HEK293 (cell line): ENCODE data around the gene EYA2.
A peak's percentile ranks its signal among the peaks of the same experiment; 100 is the strongest.

Experiments
- CTCF ChIA-PET: fragments of 350-600 bp; formaldehyde crosslinking; extraction: SDS; loops from one replicate; lab custom pipeline; 2021; ENCODE audit warnings: antibody characterized with exemption; lab: Yijun Ruan, JAX
- POLR2A ChIA-PET: fragments of 300-600 bp; formaldehyde crosslinking; extraction: SDS; loops from one replicate; lab custom pipeline; 2020; ENCODE audit warnings: antibody characterized with exemption, inconsistent platforms; lab: Yijun Ruan, JAX
- H3K27ac ChIP-seq: fragments of 200-500 bp; sonication (Bioruptor generic); 2 replicates; pipeline ENCODE4 v1.5.1; 2014; ENCODE audit warnings: low read depth, low read length, control low read depth, inconsistent platforms; ENCODE audit errors: extremely low read depth
- H3K36me3 ChIP-seq, 2 experiments: fragments of 200-500 bp in 1 of 2; sonication (Bioruptor generic) in 1 of 2; 1 replicate in 1 of 2; 2 replicates in 1 of 2; pipeline ENCODE4 v1.5.1; 2014 to 2017; ENCODE audit warnings: inconsistent platforms in 2 of 2, low read length in 2 of 2; ENCODE audit not compliant: control insufficient read depth in 2 of 2, insufficient read depth in 1 of 2
- H3K4me1 ChIP-seq: fragments of 200-500 bp; sonication (Bioruptor generic); 2 replicates; pipeline ENCODE4 v1.5.1; 2014; ENCODE audit warnings: mild to moderate bottlenecking, low read length, inconsistent platforms; ENCODE audit not compliant: control insufficient read depth, insufficient read depth
- H3K4me3 ChIP-seq: 2 replicates; pipeline ENCODE4 v1.5.1; 2011; ENCODE audit warnings: low read depth, mild to moderate bottlenecking, control low read depth, low read length, moderate library complexity
- H3K9me3 ChIP-seq: fragments of 200-500 bp; sonication (Bioruptor generic); 2 replicates; pipeline ENCODE4 v1.5.1; 2014; ENCODE audit warnings: low read depth, low read length, inconsistent platforms; ENCODE audit not compliant: control insufficient read depth, insufficient read depth
- GLIS2 ChIP-seq: fragments of 450-650 bp; formaldehyde crosslinking; IDR thresholded peaks from 2 replicates; pipeline ENCODE4 v1.5.1; 2016; ENCODE audit warnings: missing biosample characterization, missing genetic modification characterization
- KLF1 ChIP-seq: fragments of 450-650 bp; formaldehyde crosslinking; IDR thresholded peaks from 2 replicates; pipeline ENCODE4 v1.5.1; 2016; ENCODE audit warnings: missing biosample characterization, missing genetic modification characterization
- TCF7L2 ChIP-seq: IDR thresholded peaks from 2 replicates; pipeline ENCODE4 v1.6.1; 2011; ENCODE audit warnings: low read depth, mild to moderate bottlenecking, inconsistent platforms, low read length, moderate library complexity, borderline replicate concordance
- ZNF175 ChIP-seq: fragments of 450-650 bp; formaldehyde crosslinking; IDR thresholded peaks from 2 replicates; pipeline ENCODE4 v1.5.1; 2016; ENCODE audit warnings: missing biosample characterization, missing genetic modification characterization
- ZNF2 ChIP-seq: fragments of 450-650 bp; formaldehyde crosslinking; IDR thresholded peaks from 2 replicates; pipeline ENCODE4 v1.5.1; 2016; ENCODE audit warnings: missing biosample characterization, missing genetic modification characterization
- ZNF211 ChIP-seq: fragments of 450-650 bp; formaldehyde crosslinking; IDR thresholded peaks from 2 replicates; pipeline ENCODE4 v1.5.1; 2016; ENCODE audit warnings: low read depth, missing biosample characterization, missing genetic modification characterization
- ZNF214 ChIP-seq: fragments of 450-650 bp; formaldehyde crosslinking; IDR thresholded peaks from 2 replicates; pipeline ENCODE4 v1.5.1; 2017; ENCODE audit warnings: missing biosample characterization, mild to moderate bottlenecking, missing genetic modification characterization, borderline replicate concordance
- ZNF311 ChIP-seq: fragments of 450-650 bp; formaldehyde crosslinking; IDR thresholded peaks from 2 replicates; pipeline ENCODE4 v1.5.1; 2017; ENCODE audit warnings: missing biosample characterization, missing genetic modification characterization, borderline replicate concordance
- ZNF354C ChIP-seq: fragments of 450-650 bp; formaldehyde crosslinking; IDR thresholded peaks from 2 replicates; pipeline ENCODE4 v1.5.1; 2016; ENCODE audit warnings: missing biosample characterization, missing genetic modification characterization, low read depth, borderline replicate concordance
- ZNF37A ChIP-seq: fragments of 450-650 bp; IDR thresholded peaks from 2 replicates; pipeline ENCODE4 v1.5.1; 2018; ENCODE audit warnings: missing biosample characterization, missing genetic modification characterization
- ZNF398 ChIP-seq: fragments of 450-650 bp; formaldehyde crosslinking; IDR thresholded peaks from 2 replicates; pipeline ENCODE4 v1.5.1; 2017; ENCODE audit warnings: missing biosample characterization, missing genetic modification characterization
- ZNF426 ChIP-seq: fragments of 450-650 bp; formaldehyde crosslinking; IDR thresholded peaks from 2 replicates; pipeline ENCODE4 v1.5.1; 2017; ENCODE audit warnings: missing biosample characterization, missing genetic modification characterization, mild to moderate bottlenecking, inconsistent platforms, moderate library complexity
- ZNF548 ChIP-seq: fragments of 450-650 bp; formaldehyde crosslinking; IDR thresholded peaks from 2 replicates; pipeline ENCODE4 v1.5.1; 2016; ENCODE audit warnings: missing biosample characterization, missing genetic modification characterization
- ZNF600 ChIP-seq: fragments of 450-650 bp; formaldehyde crosslinking; IDR thresholded peaks from 2 replicates; pipeline ENCODE4 v1.5.1; 2016; ENCODE audit warnings: missing biosample characterization, missing genetic modification characterization
- ZNF654 ChIP-seq: fragments of 450-650 bp; formaldehyde crosslinking; IDR thresholded peaks from 2 replicates; pipeline ENCODE4 v1.5.1; 2016; ENCODE audit warnings: low read depth, missing biosample characterization, missing genetic modification characterization
- ZNF776 ChIP-seq: fragments of 450-650 bp; formaldehyde crosslinking; IDR thresholded peaks from 2 replicates; pipeline ENCODE4 v1.5.0; 2017; ENCODE audit warnings: missing biosample characterization, missing genetic modification characterization, borderline replicate concordance
- ZSCAN5A ChIP-seq: fragments of 450-650 bp; formaldehyde crosslinking; IDR thresholded peaks from 2 replicates; pipeline ENCODE4 v1.5.1; 2016; ENCODE audit warnings: missing biosample characterization, missing genetic modification characterization
- ZXDB ChIP-seq: fragments of 450-650 bp; formaldehyde crosslinking; IDR thresholded peaks from 2 replicates; pipeline ENCODE4 v1.5.1; 2016; ENCODE audit warnings: missing biosample characterization, missing genetic modification characterization
- TF ChIP-seq, protein P1 (sequence below): fragments of 450-650 bp; formaldehyde crosslinking; IDR thresholded peaks from 2 replicates; pipeline ENCODE4 v1.5.1; 2016; ENCODE audit warnings: missing biosample characterization, missing genetic modification characterization
- TF ChIP-seq, protein P2 (sequence below): fragments of 450-650 bp; formaldehyde crosslinking; IDR thresholded peaks from 2 replicates; pipeline ENCODE4 v1.5.1; 2017; ENCODE audit warnings: missing biosample characterization, missing genetic modification characterization

Gene EYA2

GRCh38 chr20:47221036-47221625 lies 326.5 kb downstream of the EYA2 start:
- Histone ChIP-seq H3K4me1 (no peaks in the 10 kb centered on the region), H3K36me3 (peaks cover 17 to 77% of the 10 kb centered on the region in 2 experiments), H3K9me3 (no peaks in the 10 kb centered on the region), H3K27ac (no peak overlapping the region), H3K4me3 (no peak overlapping the region)
- CTCF ChIA-PET: interaction anchor here (0.7 to 2.9 kb wide), 4 partner anchors 50 to 394 kb away, joined by 3 to 13 read pairs (median 4); no protein-coding TSS in a partner anchor
- TF ChIP-seq ZNF398 (tag by site-specific recombination): no peak
- TF ChIP-seq, protein P1, sequence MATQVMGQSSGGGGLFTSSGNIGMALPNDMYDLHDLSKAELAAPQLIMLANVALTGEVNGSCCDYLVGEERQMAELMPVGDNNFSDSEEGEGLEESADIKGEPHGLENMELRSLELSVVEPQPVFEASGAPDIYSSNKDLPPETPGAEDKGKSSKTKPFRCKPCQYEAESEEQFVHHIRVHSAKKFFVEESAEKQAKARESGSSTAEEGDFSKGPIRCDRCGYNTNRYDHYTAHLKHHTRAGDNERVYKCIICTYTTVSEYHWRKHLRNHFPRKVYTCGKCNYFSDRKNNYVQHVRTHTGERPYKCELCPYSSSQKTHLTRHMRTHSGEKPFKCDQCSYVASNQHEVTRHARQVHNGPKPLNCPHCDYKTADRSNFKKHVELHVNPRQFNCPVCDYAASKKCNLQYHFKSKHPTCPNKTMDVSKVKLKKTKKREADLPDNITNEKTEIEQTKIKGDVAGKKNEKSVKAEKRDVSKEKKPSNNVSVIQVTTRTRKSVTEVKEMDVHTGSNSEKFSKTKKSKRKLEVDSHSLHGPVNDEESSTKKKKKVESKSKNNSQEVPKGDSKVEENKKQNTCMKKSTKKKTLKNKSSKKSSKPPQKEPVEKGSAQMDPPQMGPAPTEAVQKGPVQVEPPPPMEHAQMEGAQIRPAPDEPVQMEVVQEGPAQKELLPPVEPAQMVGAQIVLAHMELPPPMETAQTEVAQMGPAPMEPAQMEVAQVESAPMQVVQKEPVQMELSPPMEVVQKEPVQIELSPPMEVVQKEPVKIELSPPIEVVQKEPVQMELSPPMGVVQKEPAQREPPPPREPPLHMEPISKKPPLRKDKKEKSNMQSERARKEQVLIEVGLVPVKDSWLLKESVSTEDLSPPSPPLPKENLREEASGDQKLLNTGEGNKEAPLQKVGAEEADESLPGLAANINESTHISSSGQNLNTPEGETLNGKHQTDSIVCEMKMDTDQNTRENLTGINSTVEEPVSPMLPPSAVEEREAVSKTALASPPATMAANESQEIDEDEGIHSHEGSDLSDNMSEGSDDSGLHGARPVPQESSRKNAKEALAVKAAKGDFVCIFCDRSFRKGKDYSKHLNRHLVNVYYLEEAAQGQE: peak; percentile 46; the same call in 1 of the 2 replicates
- POLR2A ChIA-PET: no interaction called here

DNA sequence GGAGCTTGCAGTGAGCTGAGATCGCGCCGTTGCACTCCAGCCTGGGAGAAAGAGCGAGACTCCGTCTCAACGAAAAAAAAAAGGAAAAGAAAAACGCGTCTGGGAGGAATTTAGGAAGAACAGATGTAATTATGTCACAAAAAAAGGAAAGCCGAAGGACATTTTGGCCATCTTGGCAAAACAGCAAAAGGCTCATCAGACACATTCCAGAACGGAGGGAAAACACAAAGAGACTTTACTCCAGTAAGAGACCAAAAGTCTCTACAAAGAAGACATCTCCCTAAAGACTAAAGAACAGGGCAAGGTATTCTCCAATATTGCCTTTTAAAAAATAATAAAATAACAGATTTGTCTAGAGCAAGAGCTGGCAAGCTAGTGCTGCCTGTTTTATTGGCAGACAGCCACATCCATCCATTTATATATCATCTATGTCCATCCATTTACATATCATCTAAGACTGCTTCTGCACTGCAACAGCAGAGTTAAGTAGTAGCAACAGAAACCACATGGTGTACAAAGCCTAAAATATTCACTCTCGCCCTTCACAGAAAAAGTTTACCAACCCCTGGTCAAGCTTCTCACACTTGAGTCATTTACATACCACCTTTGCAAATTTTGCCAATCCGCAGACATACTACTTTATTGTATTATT lies 328.0 kb downstream of the EYA2 start:
- H3K36me3 ChIP-seq: peaks cover 29 to 82% of the 10 kb centered on the region in 2 experiments
- TF ChIP-seq ZNF211: no peak
- TF ChIP-seq ZNF311: no peak
- no peak for TF ChIP-seq ZNF548 (tag by site-specific recombination)
- TF ChIP-seq ZNF600 (tag by site-specific recombination): peak; percentile 42; the same call in 1 of the 2 replicates
- no peak for TF ChIP-seq ZXDB (tag by site-specific recombination)
- TF ChIP-seq ZNF214 (tag by site-specific recombination): no peak
- TF ChIP-seq TCF7L2: no peak
- TF ChIP-seq ZSCAN5A (tag by site-specific recombination): no peak
- TF ChIP-seq ZNF175 (tag by site-specific recombination): no peak

DNA sequence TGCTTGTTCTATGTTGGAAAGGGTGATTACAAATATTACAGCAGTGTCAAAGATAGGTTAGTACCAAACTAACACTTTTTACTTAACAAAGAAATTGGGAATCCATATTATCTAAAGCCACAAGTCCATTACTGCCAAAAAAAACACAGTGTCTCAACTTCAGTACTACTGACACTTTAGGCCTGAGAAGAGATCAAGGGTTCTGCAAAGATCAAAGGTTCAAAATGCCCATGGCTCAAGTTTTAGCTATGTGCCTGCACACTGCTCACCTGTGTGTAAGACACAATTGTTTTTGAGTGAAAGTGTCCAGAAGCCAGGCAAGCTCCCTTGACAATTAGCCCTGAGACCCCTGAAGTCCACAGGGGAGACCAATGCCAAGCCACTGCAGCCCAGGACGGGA lies 329.3 kb downstream of the EYA2 start:
- Histone ChIP-seq H3K36me3 (peaks cover 34 to 81% of the 10 kb centered on the region in 2 experiments), H3K27ac (no peak overlapping the region), H3K9me3 (no peaks in the 10 kb centered on the region), H3K4me1 (no peaks in the 10 kb centered on the region), H3K4me3 (no peak overlapping the region)
- ChIA-PET POLR2A (no interaction called here), CTCF (no interaction called here)
- no peak for TF ChIP-seq ZNF2 (tag by site-specific recombination)
- TF ChIP-seq, protein P2, sequence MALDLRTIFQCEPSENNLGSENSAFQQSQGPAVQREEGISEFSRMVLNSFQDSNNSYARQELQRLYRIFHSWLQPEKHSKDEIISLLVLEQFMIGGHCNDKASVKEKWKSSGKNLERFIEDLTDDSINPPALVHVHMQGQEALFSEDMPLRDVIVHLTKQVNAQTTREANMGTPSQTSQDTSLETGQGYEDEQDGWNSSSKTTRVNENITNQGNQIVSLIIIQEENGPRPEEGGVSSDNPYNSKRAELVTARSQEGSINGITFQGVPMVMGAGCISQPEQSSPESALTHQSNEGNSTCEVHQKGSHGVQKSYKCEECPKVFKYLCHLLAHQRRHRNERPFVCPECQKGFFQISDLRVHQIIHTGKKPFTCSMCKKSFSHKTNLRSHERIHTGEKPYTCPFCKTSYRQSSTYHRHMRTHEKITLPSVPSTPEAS (tag by site-specific recombination): no peak
- TF ChIP-seq KLF1 (tag by site-specific recombination): no peak
- TF ChIP-seq ZNF654 (tag by site-specific recombination): no peak
- no peak for TF ChIP-seq GLIS2 (tag by site-specific recombination)
- TF ChIP-seq ZNF37A (tag by site-specific recombination): no peak
- TF ChIP-seq ZNF426 (tag by site-specific recombination): no peak
- TF ChIP-seq ZNF354C (tag by site-specific recombination): no peak
- no peak for TF ChIP-seq ZNF776 (tag by site-specific recombination)

More for the DNA sequence above, 328.0 kb downstream of the EYA2 start:
- ChIA-PET CTCF (interaction anchor here (0.6 to 2.9 kb wide), 7 partner anchors 18 to 469 kb away, joined by 3 to 13 read pairs (median 4); no protein-coding TSS in a partner anchor), POLR2A (no interaction called here)
- Histone ChIP-seq H3K4me1 (no peaks in the 10 kb centered on the region), H3K27ac (no peak overlapping the region), H3K4me3 (no peak overlapping the region), H3K9me3 (no peaks in the 10 kb centered on the region)
